Choroid plexus epithelial cell (primary cell): ENCODE results near the gene KCNQ1.

Experiments used
- DNase-seq: peaks from one replicate; pipeline ENCODE4 v3.0.0-alpha.2; 2010; ENCODE audit warnings: low read depth
- H3K4me3 ChIP-seq: 2 replicates; pipeline ENCODE4 v1.5.1; 2011; ENCODE audit warnings: low read depth, mild to moderate bottlenecking, control low read depth, low read length, moderate library complexity
- CTCF ChIP-seq: conservative IDR thresholded peaks from 2 replicates; pipeline ENCODE4 v1.5.1; 2011; ENCODE audit warnings: low read depth, mild to moderate bottlenecking, control low read depth, inconsistent platforms, low read length, moderate library complexity

KCNQ1 gene

DNA sequence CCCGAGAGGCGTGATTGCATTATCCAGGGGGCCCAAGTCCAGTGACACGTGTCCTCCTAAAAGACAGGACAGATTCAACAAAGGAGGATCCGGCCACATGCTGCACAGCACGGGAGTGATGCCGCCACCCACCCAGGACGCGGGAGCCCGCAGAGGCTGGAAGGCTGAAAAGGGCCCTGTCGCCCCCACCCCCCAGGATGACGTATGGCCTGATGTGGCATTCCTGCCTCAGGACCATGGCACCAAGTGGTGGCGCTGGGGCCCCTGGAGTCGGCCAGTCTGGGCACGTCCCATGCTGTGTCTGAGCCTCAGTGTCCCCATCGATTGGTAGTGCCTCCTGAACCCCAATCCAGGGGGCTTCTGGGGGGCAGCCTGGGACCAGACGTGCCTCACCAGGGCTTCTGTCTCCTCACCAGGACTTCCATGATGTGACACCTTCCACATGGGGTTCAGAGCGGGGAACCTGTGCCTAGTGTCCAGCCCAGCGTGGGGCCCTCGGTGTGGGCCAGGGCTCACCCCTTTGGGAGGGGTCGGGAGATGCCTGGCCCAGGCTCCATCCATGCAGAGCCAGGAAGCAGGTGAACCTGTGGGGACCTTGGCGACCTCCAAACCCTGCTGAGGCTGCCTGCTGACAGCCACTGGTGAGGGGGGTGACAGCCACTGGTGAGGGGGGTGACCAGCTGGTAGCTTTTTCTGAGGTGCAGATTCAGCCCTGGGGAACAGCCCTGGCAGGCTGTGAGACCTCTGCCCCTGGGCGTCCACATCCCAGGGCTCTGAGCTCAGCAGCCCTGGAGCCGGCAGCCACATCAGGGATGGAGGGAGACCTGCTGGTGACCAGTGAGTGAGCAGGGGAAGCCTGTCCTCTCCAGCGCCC, 75.3 kb downstream of the KCNQ1 start:
- DNase-seq: no peak

DNA sequence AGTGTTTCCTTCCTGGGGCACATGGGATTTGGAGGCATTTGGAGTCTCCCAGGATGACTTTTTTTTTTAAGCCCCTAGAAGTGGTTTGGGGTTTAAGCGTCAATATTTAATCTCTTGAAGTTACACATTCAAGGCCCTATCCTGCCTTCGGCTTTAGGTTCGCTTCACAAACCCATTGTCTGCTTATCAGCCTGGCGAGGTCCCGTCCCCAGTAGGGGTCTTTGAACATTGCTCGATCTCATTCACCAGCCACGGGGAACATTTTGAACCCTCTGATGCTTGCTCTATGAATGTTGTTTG, 75.9 kb downstream of the KCNQ1 start:
- no peak for DNase-seq
- no peak overlapping the region for H3K4me3 ChIP-seq
- TF ChIP-seq CTCF: no peak

More for the DNA sequence above, 75.3 kb downstream of the KCNQ1 start:
- no peak for TF ChIP-seq CTCF
- no peak overlapping the region for H3K4me3 ChIP-seq

DNA sequence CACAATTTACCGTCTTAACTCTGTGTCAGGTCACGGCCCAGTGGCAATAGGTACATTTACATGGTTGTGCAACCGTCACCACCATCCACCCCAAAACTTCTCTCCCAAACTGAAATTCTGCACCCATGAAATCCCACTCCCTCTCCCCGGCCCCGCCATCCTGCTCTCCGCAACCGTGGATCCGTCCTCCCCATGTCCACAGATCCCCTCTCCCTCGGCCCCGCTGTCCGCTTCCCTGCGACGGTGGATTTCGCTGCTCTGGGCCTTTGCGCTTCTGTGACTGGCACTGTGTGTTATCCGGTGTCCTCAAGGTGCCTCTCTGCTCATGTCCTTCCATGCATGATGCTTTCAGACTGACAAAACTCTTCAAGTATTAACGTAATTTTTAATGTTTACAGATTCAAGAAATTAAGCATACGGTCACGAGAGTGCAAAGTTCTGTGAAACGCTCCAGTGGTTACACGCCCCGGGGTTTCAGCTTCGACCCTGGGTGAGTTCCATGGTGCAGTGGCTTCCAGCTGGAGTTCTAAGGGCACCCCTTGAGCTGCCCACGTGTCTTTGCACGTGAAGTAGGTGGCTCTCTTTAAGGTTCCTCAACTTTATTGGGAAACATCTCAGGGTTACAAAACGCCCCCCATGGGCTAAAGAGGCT, 76.4 kb downstream of the KCNQ1 start:
- H3K4me3 ChIP-seq: no peak overlapping the region
- TF ChIP-seq CTCF: no peak
- no peak for DNase-seq

DNA sequence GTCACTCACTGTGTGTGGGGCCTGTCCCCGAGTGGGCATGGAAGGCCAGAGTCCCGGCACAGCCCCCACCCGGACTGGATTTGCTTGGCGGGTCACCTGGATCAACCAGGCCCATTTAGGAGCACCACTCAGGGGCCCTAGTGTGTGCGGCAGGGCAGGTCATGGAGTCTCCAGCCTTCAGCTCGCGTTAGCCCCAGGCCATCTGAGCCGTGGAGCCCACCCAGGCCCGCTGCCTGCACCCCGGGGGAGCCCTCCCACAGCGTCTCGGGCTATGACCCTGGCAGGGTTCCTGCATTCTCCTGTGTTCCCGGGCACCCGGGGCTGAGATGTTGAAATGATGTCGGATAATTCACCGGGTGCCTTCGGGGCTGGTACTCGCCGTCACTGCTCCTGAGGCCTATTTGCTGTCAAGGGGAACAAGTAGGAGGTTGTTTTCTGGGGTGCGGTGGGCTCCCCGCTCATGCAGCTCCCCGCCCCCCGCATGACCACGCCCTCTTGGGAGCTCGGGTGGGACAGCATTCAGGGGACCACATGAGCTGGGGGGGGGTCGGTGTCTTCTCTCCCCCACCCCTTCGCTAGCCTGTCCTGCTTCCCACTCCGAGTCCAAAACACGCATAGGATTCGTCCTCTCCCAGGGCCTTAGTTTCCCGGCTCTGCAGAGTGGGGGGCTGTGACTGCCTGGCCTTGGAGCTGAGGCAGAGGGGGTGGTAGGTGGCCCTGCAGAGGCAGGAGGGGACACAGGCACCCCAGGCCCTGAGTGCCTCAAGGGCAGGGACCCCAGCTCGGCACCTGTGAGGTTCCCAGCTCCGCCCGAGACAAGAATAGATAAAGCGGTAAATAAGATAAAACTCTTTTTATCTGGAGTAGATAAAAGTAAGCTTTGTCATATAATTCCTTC, 77.2 kb downstream of the KCNQ1 start:
- TF ChIP-seq CTCF: no peak
- no peak overlapping the region for H3K4me3 ChIP-seq
- no peak for DNase-seq

DNA sequence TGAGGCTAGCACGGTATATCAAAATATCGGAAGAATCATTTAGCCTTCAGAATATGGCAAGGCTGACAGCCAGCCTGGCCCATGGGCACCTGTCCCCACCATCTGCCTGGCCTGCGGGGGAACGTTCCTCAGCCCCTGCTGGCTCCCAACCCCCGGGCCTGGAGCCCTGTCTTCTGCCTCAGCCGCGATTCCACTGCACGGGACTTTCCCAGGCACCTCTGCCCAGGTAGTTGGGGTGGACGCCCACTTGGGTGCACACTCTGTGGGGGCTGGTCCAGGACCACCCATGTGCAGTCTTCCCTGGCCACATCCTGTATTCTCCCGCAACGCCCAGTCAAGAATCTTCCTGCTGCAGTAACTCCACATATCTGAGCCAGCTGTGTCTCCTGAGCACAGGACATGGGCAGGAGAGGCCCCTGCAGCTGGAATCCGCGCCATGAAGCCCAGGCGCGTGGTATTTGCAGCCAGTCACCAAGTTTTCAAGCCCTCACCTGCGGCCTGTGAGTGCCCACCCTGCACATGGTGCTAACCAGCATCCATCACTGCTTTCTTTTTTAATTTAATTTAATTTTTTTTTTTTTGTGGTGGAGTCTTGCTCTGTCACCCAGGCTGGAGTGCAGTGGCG, 77.9 kb downstream of the KCNQ1 start:
- no peak for DNase-seq
- no peak overlapping the region for H3K4me3 ChIP-seq
- TF ChIP-seq CTCF: no peak

GRCh38 chr11:2523821-2524391, 79.1 kb downstream of the KCNQ1 start:
- DNase-seq: no peak
- TF ChIP-seq CTCF: no peak
- H3K4me3 ChIP-seq: no peak overlapping the region
